GM10248 (cell line): ENCODE measurements around the gene ME1.
"Not testable (repeated sequence)": the region's sequence is repeated elsewhere in the genome, so short reads cannot be mapped to it uniquely, and the experiment has no call there.

ENCODE experiments used
- CTCF ChIA-PET: fragments of 300-600 bp; sonication (Branson Sonifier 250); formaldehyde crosslinking; extraction: SDS; loops from one replicate; lab custom pipeline; 2021; ENCODE audit warnings: antibody characterized with exemption; lab: Yijun Ruan, JAX
- POLR2A ChIA-PET: fragments of 350-650 bp; sonication (Branson Sonifier 250); formaldehyde crosslinking; extraction: SDS; loops from one replicate; lab custom pipeline; 2020; ENCODE audit warnings: antibody characterized with exemption; lab: Yijun Ruan, JAX
- DNase-seq: peaks from one replicate; pipeline ENCODE4 v3.0.0; 2012; ENCODE audit errors: extremely low spot score
- TF ChIP-seq, protein P1 (sequence below): IDR thresholded peaks from 2 replicates; pipeline ENCODE4 v1.5.1; 2012; ENCODE audit warnings: mild to moderate bottlenecking, low read depth; ENCODE audit errors: extremely low read depth, missing control alignments, control extremely low read depth

Gene ME1

DNA sequence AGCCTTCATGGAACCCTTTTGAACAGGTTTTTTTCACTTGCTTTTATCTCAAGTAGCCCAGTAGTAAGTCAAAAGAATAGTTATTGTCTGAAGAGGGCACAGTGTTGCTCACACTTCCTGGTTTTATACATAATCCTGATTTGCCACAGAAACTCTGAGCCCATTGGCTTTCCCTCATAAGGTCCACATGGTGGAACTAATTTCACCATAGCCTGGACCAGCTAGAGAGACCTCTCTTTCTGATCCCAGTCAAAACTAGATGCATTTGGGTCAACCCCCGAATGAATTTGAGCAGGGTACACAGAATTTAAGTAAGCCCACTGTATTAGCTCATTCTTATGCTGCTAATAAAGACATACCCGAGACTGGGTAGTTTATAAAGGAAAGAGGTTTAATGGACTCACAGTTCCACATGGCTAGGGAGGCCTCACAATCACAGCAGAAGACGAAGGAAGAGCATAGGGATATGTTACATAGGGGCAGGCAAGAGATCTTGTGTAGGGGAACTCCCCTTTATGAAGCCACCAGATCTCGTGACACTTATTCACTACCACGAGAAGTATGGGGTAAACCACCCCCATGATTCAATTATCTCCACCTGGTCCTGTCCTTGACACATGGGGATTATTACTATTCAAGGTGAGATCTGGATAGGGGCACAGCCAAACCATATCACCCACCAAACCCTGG, 231.5 kb downstream of the ME1 start:
- TF ChIP-seq, protein P1, sequence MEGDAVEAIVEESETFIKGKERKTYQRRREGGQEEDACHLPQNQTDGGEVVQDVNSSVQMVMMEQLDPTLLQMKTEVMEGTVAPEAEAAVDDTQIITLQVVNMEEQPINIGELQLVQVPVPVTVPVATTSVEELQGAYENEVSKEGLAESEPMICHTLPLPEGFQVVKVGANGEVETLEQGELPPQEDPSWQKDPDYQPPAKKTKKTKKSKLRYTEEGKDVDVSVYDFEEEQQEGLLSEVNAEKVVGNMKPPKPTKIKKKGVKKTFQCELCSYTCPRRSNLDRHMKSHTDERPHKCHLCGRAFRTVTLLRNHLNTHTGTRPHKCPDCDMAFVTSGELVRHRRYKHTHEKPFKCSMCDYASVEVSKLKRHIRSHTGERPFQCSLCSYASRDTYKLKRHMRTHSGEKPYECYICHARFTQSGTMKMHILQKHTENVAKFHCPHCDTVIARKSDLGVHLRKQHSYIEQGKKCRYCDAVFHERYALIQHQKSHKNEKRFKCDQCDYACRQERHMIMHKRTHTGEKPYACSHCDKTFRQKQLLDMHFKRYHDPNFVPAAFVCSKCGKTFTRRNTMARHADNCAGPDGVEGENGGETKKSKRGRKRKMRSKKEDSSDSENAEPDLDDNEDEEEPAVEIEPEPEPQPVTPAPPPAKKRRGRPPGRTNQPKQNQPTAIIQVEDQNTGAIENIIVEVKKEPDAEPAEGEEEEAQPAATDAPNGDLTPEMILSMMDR = no peak
- ChIA-PET CTCF (interaction anchor here (1.2 to 15.6 kb wide), 4 partner anchors 11 to 133 kb away, joined by 3 to 114 read pairs (median 14); partner anchors contain the start of genes DOP1A and UBE3D), POLR2A (no interaction called here)
- DNase-seq = no peak

DNA sequence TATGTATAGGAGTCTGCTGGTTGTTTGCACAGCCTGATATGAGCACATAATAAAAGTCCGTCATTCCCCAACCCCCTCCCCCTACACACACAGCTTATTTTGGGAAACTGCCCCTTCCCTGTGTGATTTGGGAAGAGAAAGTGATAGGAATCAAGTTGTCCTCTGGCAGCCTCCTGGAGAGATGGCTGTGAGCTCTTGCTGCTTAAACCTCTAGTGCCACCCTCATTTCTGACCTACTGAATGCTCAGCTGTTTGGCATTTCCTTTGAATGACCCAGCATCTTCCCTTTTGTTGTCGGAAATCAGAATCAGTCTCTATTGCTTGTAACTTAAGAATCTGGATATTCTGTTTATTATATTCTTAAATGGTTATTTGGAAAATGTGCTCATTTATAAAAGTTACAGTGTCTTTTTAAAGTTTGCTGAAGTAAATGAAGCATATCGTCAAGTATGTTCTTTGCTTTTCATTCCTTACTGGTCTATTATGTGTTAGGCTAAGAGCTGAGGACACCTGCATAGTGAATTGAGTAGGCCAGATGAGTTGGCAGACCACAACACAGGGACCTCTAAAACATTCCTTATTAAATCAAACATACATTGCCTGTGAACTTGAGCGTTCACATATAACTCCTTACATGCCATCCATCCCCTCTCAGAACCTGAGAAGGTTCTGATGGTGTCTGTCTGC, 232.2 kb downstream of the ME1 start:
- POLR2A ChIA-PET = no interaction called here
- CTCF ChIA-PET = interaction anchor here (0.9 to 15.6 kb wide), 6 partner anchors 11 to 141 kb away, joined by 3 to 114 read pairs (median 4); partner anchors contain the start of genes DOP1A and UBE3D

DNA sequence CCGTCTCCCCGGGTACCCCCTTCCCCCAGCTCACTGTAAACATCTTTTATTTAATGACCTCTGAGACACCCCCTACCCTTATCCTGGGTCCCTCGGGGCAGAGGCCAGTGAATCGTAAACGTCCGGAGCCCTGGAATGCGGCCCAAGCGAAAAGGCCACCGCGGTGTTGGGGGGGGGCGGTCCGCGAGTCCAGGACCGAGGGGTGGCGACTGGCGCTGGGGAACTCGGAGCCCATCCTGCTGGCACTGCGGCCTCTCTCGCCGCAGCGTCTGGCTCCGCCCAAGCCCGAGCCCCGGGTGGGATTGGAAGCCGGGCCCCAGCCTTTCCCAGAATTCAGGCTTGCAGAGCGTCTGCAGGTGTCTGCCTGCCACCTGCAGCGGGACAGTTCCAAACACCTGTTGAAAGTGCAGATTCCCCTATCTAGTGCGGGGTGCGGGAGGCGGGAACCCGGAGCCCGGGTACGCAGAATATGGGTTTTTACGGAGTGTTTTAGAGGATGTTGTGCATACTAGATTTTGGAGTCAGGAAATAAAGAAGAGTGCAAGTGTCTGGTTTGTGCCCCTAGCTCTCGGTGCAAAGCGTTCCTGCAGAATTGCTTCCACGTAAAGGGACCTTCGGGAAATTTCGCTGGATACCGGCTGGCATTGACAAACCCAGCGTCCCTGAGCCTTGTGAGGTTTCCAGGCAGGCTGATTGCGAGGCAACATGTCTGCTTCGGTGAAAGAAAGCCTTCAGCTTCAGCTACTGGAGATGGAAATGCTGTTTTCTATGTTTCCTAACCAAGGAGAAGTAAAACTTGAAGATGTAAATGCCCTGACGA, 236.9 kb downstream of the ME1 start:
- CTCF ChIA-PET = interaction anchor here (0.7 to 15.6 kb wide), 4 partner anchors 14 to 127 kb away, joined by 3 to 114 read pairs (median 3); partner anchors contain the start of genes DOP1A and UBE3D

More for the DNA sequence above, 232.2 kb downstream of the ME1 start:
- no peak for DNase-seq
- TF ChIP-seq, protein P1 = no peak

DNA sequence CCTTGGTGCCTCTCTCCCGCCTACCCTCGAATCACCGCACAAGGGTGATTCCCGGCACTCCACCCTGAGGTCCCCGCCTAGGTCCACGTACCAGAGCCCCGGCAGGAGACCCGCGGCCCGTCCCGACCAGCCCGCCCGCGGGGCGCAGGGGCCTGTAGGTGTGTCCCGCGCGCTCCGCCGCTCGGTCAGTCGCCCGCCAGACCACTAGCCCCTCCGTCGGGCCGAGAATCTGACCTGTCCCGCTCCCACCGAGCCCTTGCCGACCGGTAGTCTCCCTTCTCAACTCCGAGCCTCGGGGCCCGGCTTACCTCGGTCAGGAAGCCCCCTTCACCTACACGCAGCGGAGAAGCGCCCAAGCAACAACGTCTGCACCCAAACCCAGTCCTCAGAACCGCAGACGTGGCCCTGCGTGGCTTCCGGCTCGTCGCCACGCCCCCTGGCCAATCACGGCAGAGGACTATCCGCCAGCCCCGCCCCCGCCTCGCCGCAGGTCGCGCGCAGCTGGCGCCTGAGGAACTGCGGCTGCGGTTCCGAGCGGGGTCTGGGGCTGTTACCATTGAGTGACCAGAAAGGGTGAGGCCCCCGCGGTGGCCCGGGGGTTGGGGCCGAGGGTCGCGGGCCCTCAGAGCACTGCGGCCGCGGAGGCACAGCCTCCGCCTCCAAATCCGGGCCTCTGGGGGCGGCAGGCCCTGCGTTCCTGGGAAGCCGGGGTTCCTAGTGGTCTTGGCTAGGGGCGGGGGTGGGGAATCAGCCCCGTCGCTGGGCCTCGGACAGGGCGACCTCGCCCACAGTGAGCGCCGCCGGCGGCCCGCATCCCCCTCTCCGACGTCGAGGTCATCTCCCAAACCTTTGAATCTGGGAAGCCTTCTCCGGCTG, 237.7 kb downstream of the ME1 start, which contains the start of the genes PGM3 and RWDD2A:
Gene PGM3, minus strand, starts transcription at position 395 of the 876 bp plus-strand sequence. CDS start 2,253 bp downstream, outside the sequence.
Gene RWDD2A, plus strand, starts transcription at position 487 of the 876 bp plus-strand sequence. CDS start 1,095 bp downstream, outside the sequence.
- POLR2A ChIA-PET = no interaction called here
- CTCF ChIA-PET = interaction anchor here (0.7 to 15.6 kb wide), 3 partner anchors 22 to 126 kb away, joined by 3 to 114 read pairs (median 3); partner anchors contain the start of genes DOP1A and UBE3D
- peak; percentile 98 for DNase-seq
- TF ChIP-seq, protein P1 = no peak

More for the DNA sequence above, 236.9 kb downstream of the ME1 start:
- peak; percentile 37 for DNase-seq
- TF ChIP-seq, protein P1 = no peak
- POLR2A ChIA-PET = no interaction called here

DNA sequence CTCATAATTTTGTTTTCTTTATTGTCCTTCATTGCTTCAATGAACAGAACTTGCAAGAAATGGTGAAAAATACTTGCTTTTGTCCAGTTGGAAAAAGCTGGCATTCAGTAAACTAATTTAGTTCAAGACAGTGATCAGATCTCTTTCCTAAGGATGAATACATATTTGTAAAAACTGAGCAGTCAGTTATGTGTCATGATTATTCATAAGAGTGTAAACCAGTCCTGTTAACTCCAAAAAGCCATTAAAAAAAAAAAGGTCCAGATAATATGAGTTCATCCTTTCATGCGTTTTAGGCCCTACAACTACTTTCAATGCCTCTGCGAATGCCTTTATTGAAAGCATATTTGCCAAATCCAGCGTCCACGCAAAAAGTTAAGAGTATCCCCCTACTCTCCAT, 238.4 kb downstream of the ME1 start:
- no peak for DNase-seq
- ChIA-PET POLR2A (no interaction called here), CTCF (interaction anchor here (15.6 kb wide), 1 partner anchor 126 kb away, joined by 114 read pairs; the partner anchor contains the start of genes DOP1A and UBE3D)
- TF ChIP-seq, protein P1 = no peak

DNA sequence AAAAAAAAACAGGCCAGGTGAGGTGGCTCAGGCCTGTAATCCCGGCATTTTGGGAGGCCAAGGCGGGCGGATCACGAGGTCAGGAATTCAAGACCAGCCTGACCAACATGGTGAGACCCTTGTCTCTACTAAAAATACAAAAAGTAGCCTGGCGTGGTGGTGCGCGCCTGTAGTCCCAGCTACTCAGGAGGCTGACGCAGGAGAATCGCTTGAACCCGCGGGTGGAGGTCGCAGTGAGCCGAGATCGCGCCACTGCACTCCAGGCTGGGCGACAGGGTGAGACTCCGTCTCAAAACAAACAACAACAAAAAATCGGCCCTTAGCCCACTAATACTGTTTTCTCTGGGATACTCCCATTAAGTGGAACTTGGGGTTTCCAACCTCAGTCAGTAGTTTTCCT, 238.9 kb downstream of the ME1 start:
- POLR2A ChIA-PET = not testable (repeated sequence)
- CTCF ChIA-PET = interaction anchor here (2.7 to 15.6 kb wide), 2 partner anchors 23 to 125 kb away, joined by 9 to 114 read pairs; partner anchors contain the start of genes DOP1A and UBE3D

More for the DNA sequence above, 238.9 kb downstream of the ME1 start:
- DNase-seq = not testable (repeated sequence)
